Cardiac septum (tissue), 1 donor: ENCODE data around the gene RAB29. TPM values are rescaled to one million over a fixed set of nuclear protein-coding genes. Genes with fewer than 3 reads are reported as not detected.

Source experiments
- DNase-seq: peaks from one replicate; pipeline ENCODE4 v3.0.0-alpha.2; 2020; ENCODE audit warnings: low spot score
- intact Hi-C: fragments of 100-400 bp; cut with DNase I; formaldehyde crosslinking; loops from one replicate; pipeline ENCODE4 v1.14.0; 2022
- total RNA-seq: library from RNA; stranded (reverse); fragmentation: NEBNext Ultra II Directional; extraction: Animal tissue kit (Norgen Biotek cat#: 25700); gene quantifications from one replicate; pipeline ENCODE4 v1.2.1, GENCODE V29; 2021
- donor health status: DM: no; HTN: no; CAD: no.

The RAB29 gene
- total RNA-seq, 1 donor from 2014 or later, result 21.3 TPM

GRCh38 chr1:205800981-205801703, 25.9 kb upstream of the RAB29 start:
- no peak for DNase-seq
- intact Hi-C loops, result no loop called here

GRCh38 chr1:205800427-205800826, 25.1 kb upstream of the RAB29 start:
- intact Hi-C loops, result no loop called here
- no peak for DNase-seq

GRCh38 chr1:205798577-205798976, 23.3 kb upstream of the RAB29 start:
- intact Hi-C loops, result loop anchor here (10.0 kb wide), 1 partner anchor 306 kb away; no protein-coding TSS in a partner anchor
- DNase-seq, result no peak

- intact Hi-C loops, result loop anchor here (10.0 kb wide), 1 partner anchor 308 kb away; no protein-coding TSS in a partner anchor
Measured at GRCh38 chr1:205797168-205797567, 21.9 kb upstream of the RAB29 start.

GRCh38 chr1:205794011-205794730, 18.9 kb upstream of the RAB29 start:
- intact Hi-C loops, result loop anchor here (10.0 kb wide), 1 partner anchor 311 kb away; no protein-coding TSS in a partner anchor

More at GRCh38 chr1:205797168-205797567, 21.9 kb upstream of the RAB29 start:
- DNase-seq, result no peak

GRCh38 chr1:205792961-205793673, 17.8 kb upstream of the RAB29 start:
- DNase-seq, result no peak
- intact Hi-C loops, result loop anchor here (10.0 kb wide), 1 partner anchor 312 kb away; no protein-coding TSS in a partner anchor

More at GRCh38 chr1:205794011-205794730, 18.9 kb upstream of the RAB29 start:
- no peak for DNase-seq

GRCh38 chr1:205792481-205792881, 17.2 kb upstream of the RAB29 start:
- intact Hi-C loops, result loop anchor here (10.0 kb wide), 1 partner anchor 312 kb away; no protein-coding TSS in a partner anchor
- DNase-seq, result no peak

GRCh38 chr1:205791568-205792180, 16.4 kb upstream of the RAB29 start:
- intact Hi-C loops, result loop anchor here (2.0 to 10.0 kb wide), 3 partner anchors 127 to 313 kb away; no protein-coding TSS in a partner anchor
- DNase-seq, result no peak

GRCh38 chr1:205787287-205787916, 12.1 kb upstream of the RAB29 start:
- no peak for DNase-seq
- intact Hi-C loops, result no loop called here

- no peak for DNase-seq
- intact Hi-C loops, result no loop called here
Measured at GRCh38 chr1:205786601-205787000, 11.3 kb upstream of the RAB29 start.

GRCh38 chr1:205785446-205785845, 10.2 kb upstream of the RAB29 start:
- intact Hi-C loops, result no loop called here
- DNase-seq, result no peak

- no peak for DNase-seq
- intact Hi-C loops, result no loop called here
Measured at GRCh38 chr1:205783904-205784303, 8.6 kb upstream of the RAB29 start.

- intact Hi-C loops, result no loop called here
- DNase-seq, result no peak
Measured at GRCh38 chr1:205783433-205783795, 8.1 kb upstream of the RAB29 start.

GRCh38 chr1:205782627-205783432, 7.5 kb upstream of the RAB29 start:
- no peak for DNase-seq
- intact Hi-C loops, result no loop called here

GRCh38 chr1:205780335-205780734, 5.1 kb upstream of the RAB29 start:
- no peak for DNase-seq
- intact Hi-C loops, result no loop called here

GRCh38 chr1:205777994-205778393, 2.7 kb upstream of the RAB29 start:
- DNase-seq, result no peak
- intact Hi-C loops, result no loop called here

- DNase-seq, result no peak
- intact Hi-C loops, result loop anchor here (2.0 kb wide), 1 partner anchor 25 kb away; the partner anchor contains the start of gene NUCKS1
Measured at GRCh38 chr1:205775717-205776056, 405 bp upstream of the RAB29 start.
